HG03280 (cell line): Measurements from ENCODE around the gene WNT3.
"Not testable (repeated sequence)": the region's sequence is repeated elsewhere in the genome, so short reads cannot be mapped to it uniquely, and the experiment has no call there.

Source experiments
- ATAC-seq: cut with Tn5 transposase; IDR thresholded peaks from one replicate; pipeline ENCODE4 v1.9.1; 2021; ENCODE audit warnings: mild to moderate bottlenecking, moderate library complexity; ENCODE audit not compliant: unreplicated experiment

Gene WNT3

GRCh38 chr17:46818316-46818928 is at the start of gene WNT3:
TSS of gene WNT3 (minus strand) at chr17:46818692. CDS start at chr17:46818597, 95 bp downstream.
- no peak for ATAC-seq

- no peak for ATAC-seq
Observed at GRCh38 chr17:46866747-46867146, 48.3 kb upstream of the WNT3 start.

GRCh38 chr17:46866325-46866724 is 47.8 kb upstream of the WNT3 start:
- ATAC-seq, result no peak

- no peak for ATAC-seq
Observed at GRCh38 chr17:46865100-46865499, 46.6 kb upstream of the WNT3 start.

GRCh38 chr17:46863383-46864121 is 45.1 kb upstream of the WNT3 start:
- ATAC-seq, result no peak

- no peak for ATAC-seq
Observed at GRCh38 chr17:46862949-46863348, 44.5 kb upstream of the WNT3 start.

- ATAC-seq, result no peak
Observed at GRCh38 chr17:46859996-46860395, 41.5 kb upstream of the WNT3 start.

- ATAC-seq, result no peak
Observed at GRCh38 chr17:46857600-46857999, 39.1 kb upstream of the WNT3 start.

- no peak for ATAC-seq
Observed at GRCh38 chr17:46854948-46855347, 36.5 kb upstream of the WNT3 start.

GRCh38 chr17:46854515-46854914 is 36.0 kb upstream of the WNT3 start:
- no peak for ATAC-seq

- no peak for ATAC-seq
Observed at GRCh38 chr17:46853896-46854444, 35.5 kb upstream of the WNT3 start.

- no peak for ATAC-seq
Observed at GRCh38 chr17:46851029-46851741, 32.7 kb upstream of the WNT3 start, which contains the start of gene WNT9B. TSS of gene WNT9B (plus strand) at chr17:46851583. CDS start at chr17:46851639, 56 bp downstream.

- ATAC-seq, result no peak
Observed at GRCh38 chr17:46850688-46851028, 32.2 kb upstream of the WNT3 start.

- no peak for ATAC-seq
Observed at GRCh38 chr17:46848534-46848933, 30.0 kb upstream of the WNT3 start.

GRCh38 chr17:46847204-46848191 is 29.0 kb upstream of the WNT3 start:
- no peak for ATAC-seq

GRCh38 chr17:46842835-46843234 is 24.3 kb upstream of the WNT3 start:
- no peak for ATAC-seq

GRCh38 chr17:46841561-46842379 is 23.3 kb upstream of the WNT3 start:
- ATAC-seq, result no peak

GRCh38 chr17:46840596-46840995 is 22.1 kb upstream of the WNT3 start:
- not testable (repeated sequence) for ATAC-seq

- no peak for ATAC-seq
Observed at GRCh38 chr17:46839211-46839610, 20.7 kb upstream of the WNT3 start.

- no peak for ATAC-seq
Observed at GRCh38 chr17:46837521-46837920, 19.0 kb upstream of the WNT3 start.
